GM18873 (cell line): Measurements from ENCODE around the gene DSTN.
"Not testable (repeated sequence)": the region's sequence is repeated elsewhere in the genome, so short reads cannot be mapped to it uniquely, and the experiment has no call there.

ENCODE experiments used
- ATAC-seq: cut with Tn5 transposase; IDR thresholded peaks from one replicate; pipeline ENCODE4 v1.9.1; 2021; ENCODE audit warnings: mild to moderate bottlenecking, moderate library complexity, moderate number of reproducible peaks; ENCODE audit not compliant: unreplicated experiment, low FRiP score

DSTN gene

GRCh38 chr20:17659344-17659743, 89.5 kb downstream of the DSTN start:
- ATAC-seq, result not testable (repeated sequence)
